ENCODE results near the gene BMPER.

DNA sequence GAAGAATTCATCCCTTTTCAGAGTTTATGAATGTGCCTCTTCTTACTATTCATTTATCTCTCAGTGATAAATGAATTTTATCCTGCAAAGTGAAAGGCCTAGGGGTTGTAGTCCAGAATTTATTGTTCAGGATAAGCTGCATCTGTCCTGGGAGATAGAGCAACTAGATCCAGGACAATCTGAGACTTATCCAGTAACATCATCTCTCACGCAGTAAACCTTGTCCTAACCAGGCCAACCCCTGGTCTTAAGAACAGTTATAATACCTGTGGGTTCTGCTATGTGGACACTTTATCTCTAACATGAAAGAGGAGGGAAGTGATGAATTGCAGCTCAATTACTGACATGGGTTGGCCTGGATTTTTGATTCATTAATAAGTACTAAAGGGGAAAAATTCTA, 287.6 kb downstream of the BMPER start:
- no peak for TF ChIP-seq EZH2 (IDR thresholded peaks at IDR 0.05)
- no peak for TF ChIP-seq POLR2AphosphoS5 (IDR thresholded peaks at IDR 0.05; ENCODE audit: borderline replicate concordance, low read depth, low read length)

All from SK-N-MC (cell line).